GM12878 (cell line): ENCODE data around the gene MCM5. TPM values are rescaled to one million over a fixed set of nuclear protein-coding genes. Genes with fewer than 3 reads are reported as not detected.
"Not testable (repeated sequence)": the region's sequence is repeated elsewhere in the genome, so short reads cannot be mapped to it uniquely, and the experiment has no call there.

ENCODE experiments used
- ATAC-seq: fragments of 200-7000 bp; cut with Tn5 transposase; 3 replicates; pipeline ENCODE4 v1.9.1; 2020; ENCODE audit warnings: mild to moderate bottlenecking, moderate library complexity
- BruUV-seq: library from RNA; stranded (reverse); fragments of 400-500 nt; replicated peaks from 2 replicates; lab custom pipeline; 2021; lab: Mats Ljungman, UMichigan
- CTCF ChIA-PET: fragments of 300-600 bp; sonication (Branson Sonifier 250); formaldehyde crosslinking; extraction: SDS; loops from one replicate; lab custom pipeline; 2021; ENCODE audit warnings: inconsistent platforms; lab: Yijun Ruan, JAX
- POLR2A ChIA-PET: fragments of 350-600 bp; formaldehyde crosslinking; extraction: SDS; loops from one replicate; lab custom pipeline; 2021; ENCODE audit warnings: inconsistent platforms; lab: Charles Lee
- RAD21 ChIA-PET: fragments of 300-600 bp; sonication (Branson Sonifier 250); formaldehyde crosslinking; loops from one replicate; lab custom pipeline; 2023; ENCODE audit warnings: antibody characterized with exemption; ENCODE audit not compliant: unreplicated experiment; lab: Charles Lee
- SMC1A ChIA-PET: fragments of 300-600 bp; sonication (Branson Sonifier 250); formaldehyde crosslinking; loops from one replicate; lab custom pipeline; 2023; ENCODE audit not compliant: unreplicated experiment, uncharacterized antibody; lab: Charles Lee
- DNase-seq: peaks from one replicate; pipeline ENCODE4 v3.0.0-alpha.2; 2011; ENCODE audit warnings: low read depth, low spot score
- FAIRE-seq: peaks from 3 replicates; lab custom pipeline; 2011; peaks lifted over from hg19 to GRCh38; lab: Jason Lieb, UNC
- H2AFZ ChIP-seq: 2 replicates; pipeline ENCODE4 v1.6.0; 2011; ENCODE audit warnings: low read depth, low read length, control low read depth; ENCODE audit not compliant: control insufficient read depth
- H3K27ac ChIP-seq: 2 replicates; pipeline ENCODE4 v1.5.1; 2011; ENCODE audit warnings: control low read depth; ENCODE audit not compliant: control insufficient read depth, insufficient read depth
- H3K27me3 ChIP-seq, 2 experiments: replicated peaks in 1 of 2; 2 replicates each; pipeline versions ENCODE4 v1.6.0 to v1.6.1; 2011; ENCODE audit warnings: low read length in 1 of 2; ENCODE audit not compliant: control insufficient read depth in 2 of 2, insufficient read depth in 2 of 2
- H3K36me3 ChIP-seq, 2 experiments: 2 replicates each; pipeline ENCODE4 v1.5.1; 2011; ENCODE audit warnings: low read length in 1 of 2; ENCODE audit not compliant: control insufficient read depth in 2 of 2, insufficient read depth in 2 of 2
- H3K4me1 ChIP-seq: 2 replicates; pipeline ENCODE4 v1.6.1; 2011; ENCODE audit warnings: mild to moderate bottlenecking, low read length, moderate library complexity, mixed read lengths; ENCODE audit not compliant: control insufficient read depth, insufficient read depth
- H3K4me2 ChIP-seq: 2 replicates; pipeline ENCODE4 v1.6.0; 2011; ENCODE audit warnings: control low read depth; ENCODE audit not compliant: control insufficient read depth, insufficient read depth
- H3K4me3 ChIP-seq: fragments of 200-600 bp; sonication (generic); 2 replicates; pipeline ENCODE4 v1.5.1; 2016
- H3K79me2 ChIP-seq: 2 replicates; pipeline ENCODE4 v1.6.0; 2011; ENCODE audit warnings: low read length; ENCODE audit not compliant: control insufficient read depth, insufficient read depth
- H3K9ac ChIP-seq: 2 replicates; pipeline ENCODE4 v1.8.0; 2011; ENCODE audit warnings: low read length, control low read depth, mixed read lengths; ENCODE audit not compliant: control insufficient read depth, insufficient read depth
- H3K9me3 ChIP-seq: replicated peaks from 3 replicates; pipeline ENCODE4 v1.5.1; 2011; ENCODE audit warnings: mild to moderate bottlenecking, low read length; ENCODE audit not compliant: control insufficient read depth, insufficient read depth
- H4K20me1 ChIP-seq: 2 replicates; pipeline ENCODE4 v1.6.0; 2011; ENCODE audit not compliant: control insufficient read depth, insufficient read depth
- BACH1 ChIP-seq: fragments of 450-650 bp; IDR thresholded peaks from 2 replicates; pipeline ENCODE4 v1.6.1; 2017; ENCODE audit warnings: mild to moderate bottlenecking, borderline replicate concordance
- BCL11A ChIP-seq: IDR thresholded peaks from 2 replicates; pipeline ENCODE4 v1.6.1; 2011; ENCODE audit warnings: low read depth, low read length
- CBX3 ChIP-seq: fragments of 200-600 bp; sonication (generic); IDR thresholded peaks from 2 replicates; pipeline ENCODE4 v1.6.1; 2016; ENCODE audit warnings: low read depth, borderline replicate concordance
- CREB1 ChIP-seq: IDR thresholded peaks from 2 replicates; pipeline ENCODE4 v1.6.1; 2012; ENCODE audit warnings: low read depth, mild to moderate bottlenecking, inconsistent platforms
- FOS ChIP-seq: IDR thresholded peaks from 3 replicates; pipeline ENCODE4 v1.6.1; 2011; ENCODE audit warnings: borderline replicate concordance; ENCODE audit not compliant: insufficient read length; ENCODE audit errors: extremely low read depth
- HSF1 ChIP-seq: fragments of 150-350 bp; IDR thresholded peaks from 2 replicates; pipeline ENCODE4 v1.6.1; 2014; ENCODE audit warnings: mild to moderate bottlenecking, low read depth, low read length
- JUND ChIP-seq: IDR thresholded peaks from 2 replicates; pipeline ENCODE4 v1.6.1; 2012; ENCODE audit warnings: low read depth, mild to moderate bottlenecking, low read length, improper control_type of control experiment, moderate library complexity
- MTA3 ChIP-seq: IDR thresholded peaks from 2 replicates; pipeline ENCODE4 v1.6.1; 2012; ENCODE audit warnings: low read length, inconsistent platforms, borderline replicate concordance
- NR2F1 ChIP-seq: fragments of 450-650 bp; conservative IDR thresholded peaks from 2 replicates; pipeline ENCODE4 v1.6.1; 2017; ENCODE audit warnings: mild to moderate bottlenecking
- WGBS: methylation state at CpG from one replicate; pipeline ENCODE4 v1.1.6; 2016; ENCODE audit warnings: low lambda C conversion rate; ENCODE audit not compliant: insufficient replicate concordance, insufficient coverage; ENCODE audit errors: missing lambda C conversion rate; 5-methylcytosine and 5-hydroxymethylcytosine counted together
- in situ Hi-C: fragments of 300-500 bp; cut with MboI; formaldehyde crosslinking; loops from 9 replicates; pipeline ENCODE4 v1.14.3; 2018; ENCODE audit warnings: mixed read lengths
- intact Hi-C: fragments of 100-400 bp; cut with micrococcal nuclease; formaldehyde crosslinking; loops from one replicate; pipeline ENCODE4 v1.14.2; 2022; ENCODE audit not compliant: unreplicated experiment
- polyA plus RNA-seq, 11 experiments: library from polyadenylated mRNA; depleted of rRNA in 4 of 11; unstranded in 6 of 11; stranded (reverse) in 5 of 11; fragments of >200 nt; fragmentation: Nextera tagmentation in 4 of 11; fragmentation: Illumina TruSeq in 1 of 11; extraction: Ambion mirVana in 4 of 11; extraction: Trizol in 1 of 11; gene quantifications; 1 replicate in 1 of 11; 2 replicates in 10 of 11; pipeline versions ENCODE4 v1.2.1 to v1.2.3, GENCODE V29; 2011 to 2016; ENCODE audit warnings: inconsistent platforms in 2 of 11, missing spikeins in 2 of 11, low read depth in 1 of 11
- total RNA-seq, 4 experiments: library from RNA; depleted of rRNA in 3 of 4; stranded (reverse); fragments of >200 nt in 3 of 4; fragmentation: Illumina TruSeq in 1 of 4; extraction: Trizol in 1 of 4; gene quantifications; 2 replicates each; pipeline versions ENCODE4 v1.2.1 to v1.2.3, GENCODE V29; 2013 to 2021

MCM5 gene
- total and polyA plus RNA-seq, 10 of the 15 experiments (the other 5 are each of a cell fraction or from before 2014, with no cell fraction given) = 14.1 to 360 (median 164) TPM

DNA sequence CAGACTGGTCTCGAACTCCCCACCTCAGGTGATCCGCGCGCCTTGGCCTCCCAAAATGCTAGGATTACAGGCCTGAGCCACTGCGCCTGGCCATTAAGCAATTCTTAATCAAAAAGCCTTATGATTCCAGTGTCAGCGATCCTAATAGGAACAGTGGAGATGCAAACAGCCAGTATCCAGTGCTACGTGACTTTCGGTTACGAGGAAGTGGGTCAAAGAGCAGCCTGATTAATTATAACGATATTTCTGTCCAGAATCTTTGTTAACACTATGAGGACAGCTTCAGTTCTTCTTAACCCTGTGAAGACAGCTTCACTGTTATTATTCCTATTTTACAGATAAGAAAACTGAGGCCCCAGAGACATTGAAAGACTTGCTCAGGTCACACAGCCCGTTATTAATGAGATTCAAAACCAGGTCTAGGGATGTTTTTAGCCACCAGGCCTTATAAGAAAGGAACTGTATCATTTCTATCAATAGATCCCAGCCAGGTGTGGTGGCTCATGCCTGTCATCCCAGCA lies 36.3 kb upstream of the MCM5 start:
- Histone ChIP-seq H2AFZ (no peak overlapping the region), H3K27ac (no peak overlapping the region), H3K4me1 (peaks cover 11% of the 10 kb centered on the region), H4K20me1 (no peaks in the 10 kb centered on the region), H3K79me2 (no peaks in the 10 kb centered on the region), H3K4me3 (no peak overlapping the region), H3K36me3 (no peaks in the 10 kb centered on the region), H3K27me3 (no peaks in the 10 kb centered on the region), H3K9me3 (no peaks in the 10 kb centered on the region), H3K4me2 (no peak overlapping the region), H3K9ac (no peak overlapping the region)
- no peak for FAIRE-seq
- in situ Hi-C loops (no loop called here), intact Hi-C loops (no loop called here)
- DNase-seq = no peak
- POLR2A ChIA-PET = interaction anchor here (0.6 to 0.7 kb wide), 2 partner anchors 34 to 41 kb away, joined by 4 read pairs; no protein-coding TSS in a partner anchor
- RAD21 ChIA-PET = interaction anchor here (1.8 kb wide), 1 partner anchor 12 kb away, joined by 6 read pairs; no protein-coding TSS in a partner anchor
- no peak for ATAC-seq
- SMC1A ChIA-PET = interaction anchor here (0.6 to 1.1 kb wide), 2 partner anchors 31 to 47 kb away, joined by 3 read pairs; no protein-coding TSS in a partner anchor
- TF ChIP-seq HSF1 (no peak), NR2F1 (no peak), CBX3 (no peak), CREB1 (no peak), BACH1 (no peak), MTA3 (no peak), BCL11A (no peak), JUND (no peak), FOS (no peak)
- 79% methylated on average over 11 of the region's 11 CpGs for WGBS
- BruUV-seq = no TSS peak
- CTCF ChIA-PET = no interaction called here

GRCh38 chr22:35364230-35364629 lies 35.7 kb upstream of the MCM5 start:
- CTCF ChIA-PET = not testable (repeated sequence)

More at GRCh38 chr22:35364230-35364629, 35.7 kb upstream of the MCM5 start:
- H3K4me1 ChIP-seq = peaks cover 11% of the 10 kb centered on the region
- 84% methylated on average over 7 of the region's 7 CpGs for WGBS
- H3K36me3 ChIP-seq, POLR2A ChIA-PET, H3K27ac ChIP-seq, ATAC-seq, H3K4me3 ChIP-seq, H3K4me2 ChIP-seq, in situ Hi-C loops, H2AFZ ChIP-seq, DNase-seq, H3K27me3 ChIP-seq, H3K79me2 ChIP-seq, H3K9me3 ChIP-seq, H4K20me1 ChIP-seq, H3K9ac ChIP-seq, FAIRE-seq, intact Hi-C loops, BruUV-seq: not testable (repeated sequence)
- RAD21 ChIA-PET = interaction anchor here (1.0 kb wide), 1 partner anchor 31 kb away, joined by 3 read pairs; no protein-coding TSS in a partner anchor
- SMC1A ChIA-PET = interaction anchor here (0.6 kb wide), 1 partner anchor 30 kb away, joined by 3 read pairs; no protein-coding TSS in a partner anchor
